H7 (cell line): ENCODE measurements around the gene DNMT3L. TPM values are rescaled to one million over a fixed set of nuclear protein-coding genes. Genes with fewer than 3 reads are reported as not detected.

Experiments used
- DNase-seq: peaks from one replicate; pipeline ENCODE4 v3.0.0; 2012
- H3K27me3 ChIP-seq: 2 replicates; pipeline ENCODE4 v1.6.0; 2011; ENCODE audit warnings: mild to moderate bottlenecking, low read length; ENCODE audit not compliant: control insufficient read depth, insufficient read depth
- H3K36me3 ChIP-seq: replicated peaks from 2 replicates; pipeline ENCODE4 v1.5.1; 2011; ENCODE audit warnings: low read length; ENCODE audit not compliant: control insufficient read depth, insufficient read depth
- H3K4me3 ChIP-seq: 2 replicates; pipeline ENCODE4 v1.5.1; 2011; ENCODE audit warnings: low read depth, mild to moderate bottlenecking, control low read depth, low read length, moderate library complexity; ENCODE audit not compliant: insufficient read depth
- total RNA-seq: library from RNA; depleted of rRNA; stranded (reverse); fragments of >200 nt; shearing (Covaris generic); gene quantifications from 2 replicates; pipeline ENCODE4 v1.2.3, GENCODE V29; 2014

Gene DNMT3L
- total RNA-seq, 1 experiment from 2014 or later, result 8.2 TPM

- no peaks in the 10 kb centered on the region for H3K36me3 ChIP-seq
- H3K4me3 ChIP-seq, result no peak overlapping the region
- DNase-seq, result no peak
- H3K27me3 ChIP-seq, result no peaks in the 10 kb centered on the region
Measured at GRCh38 chr21:44272284-44272858, 10.7 kb upstream of the DNMT3L start.

- H3K27me3 ChIP-seq, result no peaks in the 10 kb centered on the region
- no peak for DNase-seq
- H3K4me3 ChIP-seq, result no peak overlapping the region
- no peaks in the 10 kb centered on the region for H3K36me3 ChIP-seq
Measured at GRCh38 chr21:44271558-44272283, 10.0 kb upstream of the DNMT3L start.

GRCh38 chr21:44269090-44269489, 7.4 kb upstream of the DNMT3L start:
- H3K4me3 ChIP-seq, result no peak overlapping the region
- no peak for DNase-seq
- no peaks in the 10 kb centered on the region for H3K27me3 ChIP-seq
- no peaks in the 10 kb centered on the region for H3K36me3 ChIP-seq

DNA sequence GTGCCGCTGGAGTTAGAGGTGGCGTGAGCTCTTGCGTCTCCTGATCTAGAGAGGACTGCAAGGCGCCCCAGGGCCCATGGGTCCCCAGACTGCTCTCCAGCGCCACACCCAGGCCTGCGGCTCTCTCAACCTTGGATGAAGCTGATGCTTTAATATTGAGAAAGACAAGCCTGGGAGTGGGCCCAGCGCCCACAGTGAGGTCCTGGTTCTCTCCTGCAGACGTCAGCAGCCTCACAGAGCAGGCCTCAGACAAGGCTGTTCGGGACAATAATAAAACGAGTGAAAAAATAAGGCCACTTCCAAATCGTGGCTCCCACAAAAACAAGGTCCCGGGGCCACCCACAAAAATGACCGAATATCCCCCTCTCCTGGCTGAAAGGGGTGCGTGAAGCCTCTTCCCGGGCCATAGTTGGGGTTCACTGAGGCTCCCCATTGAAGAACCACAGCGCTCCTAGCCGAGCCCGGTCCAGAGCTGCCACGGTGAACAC, 6.0 kb upstream of the DNMT3L start:
- H3K27me3 ChIP-seq, result no peaks in the 10 kb centered on the region
- DNase-seq, result peak; percentile 84
- no peaks in the 10 kb centered on the region for H3K36me3 ChIP-seq
- H3K4me3 ChIP-seq, result no peak overlapping the region

- Histone ChIP-seq H3K36me3 (no peaks in the 10 kb centered on the region), H3K27me3 (no peaks in the 10 kb centered on the region), H3K4me3 (no peak overlapping the region)
- DNase-seq, result no peak
Measured at GRCh38 chr21:44265734-44266270, 4.1 kb upstream of the DNMT3L start.

- H3K4me3 ChIP-seq, result no peak overlapping the region
- no peaks in the 10 kb centered on the region for H3K36me3 ChIP-seq
- peak; percentile 65 for DNase-seq
- no peaks in the 10 kb centered on the region for H3K27me3 ChIP-seq
Measured at GRCh38 chr21:44263768-44264167, 2.1 kb upstream of the DNMT3L start.

- Histone ChIP-seq H3K27me3 (no peaks in the 10 kb centered on the region), H3K36me3 (no peaks in the 10 kb centered on the region), H3K4me3 (no peak overlapping the region)
- DNase-seq, result peak; percentile 88
Measured at GRCh38 chr21:44263221-44263760, 1.6 kb upstream of the DNMT3L start.

DNA sequence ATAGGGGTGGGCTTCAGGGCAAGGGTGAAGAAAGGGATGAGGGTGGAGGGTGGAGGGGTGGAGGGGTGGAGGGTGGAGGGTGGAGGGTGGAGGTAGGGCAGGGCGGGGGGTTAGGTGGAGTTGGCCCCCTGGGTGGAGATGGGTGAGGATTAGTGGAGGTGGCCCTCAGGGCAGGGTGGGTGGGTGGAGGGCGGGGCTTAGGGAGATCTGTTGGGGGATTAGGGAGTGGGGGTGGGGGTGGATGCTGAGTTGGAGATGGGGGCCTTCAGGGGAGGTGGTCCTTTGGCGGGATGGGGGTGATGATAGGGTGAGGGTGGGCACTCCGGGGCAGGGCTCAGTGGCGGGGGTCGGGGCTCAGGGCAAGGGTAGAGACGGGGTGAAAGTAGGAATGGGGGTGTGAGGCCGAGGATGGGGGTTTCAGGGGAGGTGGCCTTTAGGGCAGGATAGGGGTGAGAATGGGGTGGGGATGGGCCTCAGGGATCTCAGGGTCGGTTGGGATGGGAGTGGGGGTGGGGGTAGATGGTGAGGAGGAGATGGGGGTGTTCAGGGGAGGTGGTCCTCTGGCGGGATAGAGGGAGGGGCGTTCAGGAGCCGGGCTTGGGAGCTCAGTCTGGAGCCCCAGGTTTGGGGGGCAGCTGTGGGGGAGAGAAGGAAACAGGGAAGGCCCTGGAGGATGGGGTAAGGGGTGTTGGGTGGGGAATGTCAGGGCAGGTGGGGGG, 800 bp upstream of the DNMT3L start:
- peak; percentile 73 for DNase-seq
- H3K27me3 ChIP-seq, result no peaks in the 10 kb centered on the region
- H3K36me3 ChIP-seq, result no peaks in the 10 kb centered on the region
- no peak overlapping the region for H3K4me3 ChIP-seq

- Histone ChIP-seq H3K27me3 (no peaks in the 10 kb centered on the region), H3K4me3 (no peak overlapping the region), H3K36me3 (no peaks in the 10 kb centered on the region)
- peak; percentile 59 for DNase-seq
Measured at GRCh38 chr21:44260791-44261631, 686 bp downstream of the DNMT3L start.

- no peaks in the 10 kb centered on the region for H3K36me3 ChIP-seq
- no peak for DNase-seq
- no peaks in the 10 kb centered on the region for H3K27me3 ChIP-seq
- no peak overlapping the region for H3K4me3 ChIP-seq
Measured at GRCh38 chr21:44260066-44260465, 1.6 kb downstream of the DNMT3L start.

GRCh38 chr21:44259082-44259705, 2.5 kb downstream of the DNMT3L start:
- no peaks in the 10 kb centered on the region for H3K27me3 ChIP-seq
- peak; percentile 36 for DNase-seq
- H3K36me3 ChIP-seq, result no peaks in the 10 kb centered on the region
- H3K4me3 ChIP-seq, result no peak overlapping the region

DNA sequence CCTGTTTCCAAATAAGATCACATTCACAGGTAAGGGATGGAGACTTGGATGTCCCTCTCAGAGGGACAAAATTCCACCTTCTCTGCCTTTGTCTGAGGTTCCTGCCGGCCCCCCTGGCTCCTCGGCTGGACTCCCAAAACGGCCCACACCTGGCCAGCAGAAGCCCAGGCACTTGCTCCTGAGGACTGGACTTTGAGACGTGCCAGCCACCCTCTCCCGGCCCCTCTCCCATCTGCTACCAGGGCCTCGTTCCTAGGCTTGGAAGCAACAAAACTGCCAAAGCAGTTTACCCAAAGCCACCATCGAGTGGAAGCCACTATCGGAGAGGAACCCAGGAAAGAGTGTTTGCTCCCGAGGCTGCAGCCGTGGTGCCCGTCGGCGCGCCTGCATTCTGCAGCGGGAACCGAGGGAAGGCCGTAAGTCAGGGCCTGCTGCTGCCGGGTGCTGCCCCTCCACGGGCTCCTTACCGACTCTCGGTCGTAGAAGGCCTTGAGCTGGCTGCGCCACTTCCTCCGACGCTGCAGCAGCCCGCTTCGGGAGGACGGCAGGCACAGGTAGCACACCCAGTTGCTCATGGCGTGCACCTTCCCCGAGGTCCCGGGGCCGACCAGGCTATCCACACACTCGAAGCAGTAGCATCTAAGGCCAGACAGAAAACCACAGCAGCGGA, 3.5 kb downstream of the DNMT3L start:
- no peaks in the 10 kb centered on the region for H3K27me3 ChIP-seq
- no peaks in the 10 kb centered on the region for H3K36me3 ChIP-seq
- DNase-seq, result peak; percentile 56
- no peak overlapping the region for H3K4me3 ChIP-seq

GRCh38 chr21:44255511-44255981, 6.2 kb downstream of the DNMT3L start:
- Histone ChIP-seq H3K4me3 (no peak overlapping the region), H3K27me3 (no peaks in the 10 kb centered on the region), H3K36me3 (no peaks in the 10 kb centered on the region)
- peak; percentile 47 for DNase-seq
